GM18520 (cell line): Measurements from ENCODE around the gene POLK.
"Not testable (repeated sequence)": the region's sequence is repeated elsewhere in the genome, so short reads cannot be mapped to it uniquely, and the experiment has no call there.

Experiments
- ATAC-seq: cut with Tn5 transposase; IDR thresholded peaks from one replicate; pipeline ENCODE4 v1.9.1; 2021; ENCODE audit not compliant: unreplicated experiment

Gene POLK

GRCh38 chr5:75547812-75548211, 36.1 kb downstream of the POLK start:
- ATAC-seq: no peak

GRCh38 chr5:75550597-75550996, 38.9 kb downstream of the POLK start:
- no peak for ATAC-seq

GRCh38 chr5:75551471-75551870, 39.8 kb downstream of the POLK start:
- ATAC-seq: no peak

GRCh38 chr5:75552764-75553163, 41.1 kb downstream of the POLK start:
- ATAC-seq: no peak

- ATAC-seq: no peak
These were observed 41.7 kb downstream of the POLK start for GRCh38 chr5:75553358-75553757.

GRCh38 chr5:75558221-75558620, 46.5 kb downstream of the POLK start:
- no peak for ATAC-seq

- no peak for ATAC-seq
These were observed 47.4 kb downstream of the POLK start for GRCh38 chr5:75558981-75559632.

GRCh38 chr5:75560655-75561054, 49.0 kb downstream of the POLK start:
- not testable (repeated sequence) for ATAC-seq

GRCh38 chr5:75565991-75566709, 54.5 kb downstream of the POLK start:
- not testable (repeated sequence) for ATAC-seq

GRCh38 chr5:75566710-75567309, 55.1 kb downstream of the POLK start:
- ATAC-seq: peak; percentile 91

GRCh38 chr5:75567710-75568109, 56.0 kb downstream of the POLK start:
- no peak for ATAC-seq

- ATAC-seq: no peak
These were observed 56.5 kb downstream of the POLK start for GRCh38 chr5:75568202-75568601.

- no peak for ATAC-seq
These were observed 59.9 kb downstream of the POLK start for GRCh38 chr5:75571547-75571946.

GRCh38 chr5:75574791-75575190, 63.1 kb downstream of the POLK start:
- peak; percentile 6 for ATAC-seq

GRCh38 chr5:75578280-75578679, 66.6 kb downstream of the POLK start:
- ATAC-seq: not testable (repeated sequence)

- no peak for ATAC-seq
These were observed 73.0 kb downstream of the POLK start for GRCh38 chr5:75584641-75585040.

GRCh38 chr5:75588666-75589065, 77.0 kb downstream of the POLK start:
- no peak for ATAC-seq

GRCh38 chr5:75600535-75600934, 88.8 kb downstream of the POLK start:
- ATAC-seq: no peak

- no peak for ATAC-seq
These were observed 89.9 kb downstream of the POLK start for GRCh38 chr5:75601567-75601966.

- ATAC-seq: no peak
These were observed 90.3 kb downstream of the POLK start for GRCh38 chr5:75601996-75602395.

- no peak for ATAC-seq
These were observed 91.7 kb downstream of the POLK start for GRCh38 chr5:75603371-75603770.

- ATAC-seq: no peak
These were observed 92.1 kb downstream of the POLK start for GRCh38 chr5:75603821-75604220.
